ENCODE measurements around the gene GTF3A.
"Not testable (repeated sequence)": the region's sequence is repeated elsewhere in the genome, so short reads cannot be mapped to it uniquely, and the experiment has no call there.

The GTF3A gene

DNA sequence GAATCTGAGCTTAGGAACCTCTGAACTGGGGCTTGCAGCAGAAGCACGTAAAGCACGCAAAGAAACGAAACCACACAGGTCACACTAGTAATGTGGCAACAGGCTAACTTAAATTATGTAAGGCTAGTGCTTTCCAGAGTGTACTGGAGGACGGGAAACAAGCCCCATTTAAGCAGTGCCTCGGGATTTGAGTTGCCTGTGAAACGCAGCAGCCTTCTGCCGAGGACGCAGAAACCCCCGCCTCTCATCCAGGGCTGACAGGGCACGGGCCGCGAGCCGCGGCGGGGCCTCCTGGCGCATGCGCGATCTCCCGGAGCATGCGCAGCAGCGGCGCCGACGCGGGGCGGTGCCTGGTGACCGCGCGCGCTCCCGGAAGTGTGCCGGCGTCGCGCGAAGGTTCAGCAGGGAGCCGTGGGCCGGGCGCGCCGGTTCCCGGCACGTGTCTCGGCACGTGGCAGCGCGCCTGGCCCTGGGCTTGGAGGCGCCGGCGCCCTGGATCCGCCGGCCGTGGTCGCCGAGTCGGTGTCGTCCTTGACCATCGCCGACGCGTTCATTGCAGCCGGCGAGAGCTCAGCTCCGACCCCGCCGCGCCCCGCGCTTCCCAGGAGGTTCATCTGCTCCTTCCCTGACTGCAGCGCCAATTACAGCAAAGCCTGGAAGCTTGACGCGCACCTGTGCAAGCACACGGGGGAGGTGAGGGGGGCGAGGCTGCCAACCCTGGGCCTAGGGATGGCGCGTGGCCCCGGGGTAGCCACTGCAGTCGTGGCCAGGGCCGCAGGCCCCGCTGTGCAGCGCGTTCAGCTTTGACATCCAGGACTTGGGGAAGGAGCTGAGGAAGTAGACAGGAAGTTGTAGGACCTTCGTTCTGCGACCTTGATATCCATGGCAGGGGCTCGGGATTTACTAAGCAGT lies at the start of gene GTF3A:
TSS of gene GTF3A (plus strand) at position 374 of the 912 bp plus-strand sequence.
- in situ Hi-C loops (cut with MboI; ENCODE audit: low sequenced_read_pairs) = no loop called here

DNA sequence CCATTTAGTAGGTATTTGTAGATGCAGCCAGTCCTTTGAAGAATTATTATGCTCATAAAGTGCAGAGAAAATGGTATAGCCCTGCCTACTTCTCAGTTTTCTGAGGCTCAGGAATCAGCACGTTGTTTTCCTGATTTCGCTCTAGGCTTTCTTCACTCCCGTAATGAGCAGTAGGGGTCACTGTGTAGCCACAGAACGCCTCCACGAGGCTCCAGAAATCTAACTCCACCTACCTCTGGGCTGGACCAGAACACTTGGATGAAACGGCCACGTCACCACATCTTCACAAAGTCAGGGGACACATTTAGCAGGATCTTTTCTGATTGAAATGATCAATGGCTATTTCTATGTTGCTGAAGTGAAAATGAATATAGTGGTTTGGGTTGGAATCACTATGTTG lies 49.8 kb upstream of the GTF3A start:
- in situ Hi-C loops (cut with MboI; ENCODE audit: low sequenced_read_pairs) = loop anchor here (10.0 to 25.0 kb wide), 2 partner anchors 450 to 588 kb away; partner anchors contain the start of gene CDX2

DNA sequence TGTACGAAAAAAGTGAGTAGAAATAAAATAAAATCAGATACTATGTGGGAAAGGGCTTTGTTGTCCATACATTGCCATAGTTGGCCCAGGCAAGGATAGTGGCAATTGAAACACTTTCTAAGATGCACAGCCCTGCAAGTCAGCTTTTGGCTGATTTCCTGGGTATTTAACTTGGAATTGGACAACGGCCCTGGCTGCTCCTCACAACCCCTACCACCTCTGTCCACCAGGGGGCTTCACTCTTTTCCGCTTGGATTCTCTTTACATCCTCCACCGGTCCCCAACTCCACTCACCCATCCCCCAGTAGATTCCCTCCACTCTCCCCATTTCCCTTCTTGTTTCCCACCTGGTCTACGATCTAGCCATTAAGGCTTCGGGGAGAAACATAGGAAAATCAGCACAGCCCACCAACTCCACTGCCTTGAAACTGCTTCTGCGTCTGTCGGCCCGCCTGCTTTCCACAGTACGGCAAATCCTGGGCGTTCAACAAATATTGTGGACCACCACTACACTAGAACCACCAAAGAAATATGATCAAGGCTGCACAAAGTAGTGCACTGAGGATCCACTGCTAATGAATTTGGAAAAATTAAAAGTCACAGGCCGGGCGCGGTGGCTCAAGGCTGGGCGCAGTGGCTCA lies 48.6 kb upstream of the GTF3A start:
- in situ Hi-C loops (cut with MboI; ENCODE audit: low sequenced_read_pairs) = loop anchor here (10.0 to 25.0 kb wide), 2 partner anchors 449 to 586 kb away; partner anchors contain the start of gene CDX2

DNA sequence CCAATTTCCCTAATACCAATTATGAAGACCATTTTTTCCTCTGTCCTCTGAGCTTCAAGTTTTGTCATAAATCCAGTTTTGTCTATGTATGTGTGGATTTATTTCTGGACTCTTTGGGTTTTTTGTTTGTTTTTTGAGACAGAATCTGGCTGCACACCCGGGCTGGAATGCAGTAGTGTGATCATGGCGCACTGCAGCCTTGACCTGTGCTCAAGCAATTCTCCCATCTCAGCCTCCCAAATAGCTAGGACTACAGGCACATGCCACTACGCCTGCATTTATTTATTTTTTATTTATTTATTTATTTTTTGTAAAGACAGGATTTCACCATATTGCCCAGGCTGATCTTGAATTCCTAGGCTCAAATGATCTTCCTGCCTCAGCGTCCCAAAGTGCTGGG lies 45.3 kb upstream of the GTF3A start:
- in situ Hi-C loops (cut with MboI; ENCODE audit: low sequenced_read_pairs) = loop anchor here (10.0 to 25.0 kb wide), 2 partner anchors 446 to 583 kb away; partner anchors contain the start of gene CDX2

DNA sequence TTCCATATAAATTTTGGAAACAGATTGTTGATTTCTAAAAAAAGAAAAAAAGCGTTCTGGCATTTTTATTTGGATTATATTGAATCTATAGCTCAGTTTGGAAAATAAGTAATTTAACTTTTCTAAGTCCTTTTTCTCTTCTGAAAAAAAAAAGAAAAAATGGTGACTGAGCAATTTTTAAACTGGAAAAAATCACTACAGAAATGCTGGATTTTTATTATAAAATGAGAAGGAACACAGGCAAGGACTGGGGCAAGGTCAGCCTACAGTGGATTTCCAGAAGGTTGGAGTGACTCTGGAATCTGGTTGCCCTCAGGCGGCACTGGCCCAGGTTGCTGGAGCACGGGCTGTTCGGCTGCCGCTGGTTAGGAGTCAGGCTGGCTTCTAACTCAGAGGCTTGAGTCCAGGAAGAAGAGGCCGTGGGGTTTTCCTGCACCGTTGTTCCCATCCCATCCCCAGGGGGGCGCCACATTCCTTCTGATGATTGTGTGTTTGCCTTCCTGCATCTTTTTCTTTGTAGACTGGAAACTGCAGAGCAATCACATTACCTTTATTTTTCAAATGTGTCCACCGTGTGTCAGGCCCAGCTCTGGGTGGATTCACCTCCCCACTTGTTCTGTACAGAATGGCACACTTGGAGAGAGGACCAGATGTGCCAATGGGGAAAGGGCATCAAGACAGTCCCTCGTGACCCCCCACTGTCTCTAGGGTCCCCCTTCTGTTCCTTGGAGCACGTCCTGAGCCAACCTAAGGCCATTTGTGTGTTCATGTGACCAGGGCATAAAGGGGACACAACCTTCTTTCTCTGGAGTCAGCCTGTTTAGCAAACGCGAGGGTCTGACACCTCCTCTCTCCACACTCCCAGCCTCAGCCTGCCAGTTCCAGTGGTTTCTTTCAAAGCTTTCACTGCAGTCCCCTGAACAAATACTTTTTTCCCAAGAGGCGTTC lies 44.5 kb upstream of the GTF3A start:
- in situ Hi-C loops (cut with MboI; ENCODE audit: low sequenced_read_pairs) = loop anchor here (10.0 to 25.0 kb wide), 2 partner anchors 445 to 582 kb away; partner anchors contain the start of gene CDX2

DNA sequence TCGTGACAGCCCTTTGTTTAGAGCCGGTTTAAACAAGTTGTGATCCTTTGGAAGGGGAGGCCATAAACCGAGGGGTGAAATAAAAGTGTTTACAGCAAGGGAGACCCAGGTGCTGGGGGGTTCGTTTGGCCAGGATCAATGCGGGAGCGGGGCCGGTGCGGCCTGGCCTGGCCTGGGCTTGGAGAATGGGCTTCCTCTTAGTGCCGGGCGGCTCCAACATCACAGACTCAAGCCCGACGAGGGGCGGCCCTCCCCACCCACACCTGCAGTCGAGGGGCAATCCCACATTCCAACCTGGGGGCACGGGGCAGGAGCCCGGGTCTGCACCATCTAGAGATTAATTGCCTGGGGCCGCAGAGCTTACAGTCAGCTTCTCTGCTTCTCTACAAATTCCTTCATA lies 42.8 kb upstream of the GTF3A start:
- in situ Hi-C loops (cut with MboI; ENCODE audit: low sequenced_read_pairs) = loop anchor here (25.0 kb wide), 1 partner anchor 581 kb away; the partner anchor contains the start of gene CDX2

DNA sequence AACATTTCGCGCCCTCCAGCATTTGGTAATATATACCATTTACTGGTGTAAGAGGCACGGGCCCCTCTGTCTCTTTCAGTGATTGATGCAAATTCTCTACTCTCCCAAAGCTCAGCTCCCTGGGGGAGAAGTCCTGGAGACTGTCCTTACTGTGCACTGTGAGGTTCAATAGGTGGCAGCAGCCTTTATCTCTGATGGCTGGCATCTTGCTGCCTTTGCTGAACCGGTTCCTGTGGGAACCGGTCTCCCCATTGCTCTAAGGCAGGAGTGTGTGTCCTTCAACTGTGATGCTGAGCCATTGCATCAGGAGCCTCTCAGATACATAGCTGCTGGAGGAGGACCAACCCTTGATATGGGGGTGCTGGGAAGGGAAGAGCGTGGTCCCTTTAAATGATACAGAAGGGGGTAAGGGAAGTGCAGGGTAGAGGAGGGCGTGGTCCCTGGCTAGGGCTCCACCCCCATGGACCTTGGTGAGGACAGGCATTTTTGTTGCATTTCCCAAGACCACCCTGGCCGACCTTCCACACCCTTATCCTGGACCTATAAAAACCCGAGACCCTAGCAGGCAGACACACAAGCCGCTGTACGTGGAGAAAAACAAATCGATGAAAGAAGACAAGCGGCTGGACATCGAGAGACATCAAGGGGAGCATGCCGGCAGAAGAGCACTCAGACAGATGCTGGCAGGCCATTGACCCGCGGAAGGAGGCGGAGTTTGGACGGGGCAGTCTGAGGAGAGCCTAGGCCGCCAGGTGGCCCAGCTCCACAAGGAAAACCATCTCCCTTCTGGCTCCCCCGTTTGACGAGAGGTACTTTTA lies 41.1 kb upstream of the GTF3A start:
- in situ Hi-C loops (cut with MboI; ENCODE audit: low sequenced_read_pairs) = loop anchor here (25.0 kb wide), 1 partner anchor 579 kb away; the partner anchor contains the start of gene CDX2

DNA sequence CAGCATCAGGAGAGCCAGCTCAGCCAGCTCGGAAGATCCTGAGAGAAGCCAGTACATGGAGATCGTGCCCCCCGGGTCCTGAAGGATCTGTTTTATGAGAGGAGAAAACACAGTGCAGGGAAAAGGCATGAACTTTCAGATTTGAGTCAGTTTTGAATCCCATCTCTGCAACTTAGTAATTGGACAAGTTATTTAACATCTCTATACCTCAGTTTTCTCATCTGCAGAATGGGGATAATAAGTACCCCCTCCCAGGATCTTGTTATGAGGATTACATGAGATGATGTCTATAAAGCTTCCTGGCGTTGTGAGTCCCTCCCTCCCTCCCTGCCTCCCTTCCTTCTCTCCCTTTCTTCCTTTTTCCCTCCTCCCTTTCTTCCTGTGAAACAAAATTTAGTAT lies 40.1 kb upstream of the GTF3A start:
- in situ Hi-C loops (cut with MboI; ENCODE audit: low sequenced_read_pairs) = loop anchor here (25.0 kb wide), 1 partner anchor 578 kb away; the partner anchor contains the start of gene CDX2

DNA sequence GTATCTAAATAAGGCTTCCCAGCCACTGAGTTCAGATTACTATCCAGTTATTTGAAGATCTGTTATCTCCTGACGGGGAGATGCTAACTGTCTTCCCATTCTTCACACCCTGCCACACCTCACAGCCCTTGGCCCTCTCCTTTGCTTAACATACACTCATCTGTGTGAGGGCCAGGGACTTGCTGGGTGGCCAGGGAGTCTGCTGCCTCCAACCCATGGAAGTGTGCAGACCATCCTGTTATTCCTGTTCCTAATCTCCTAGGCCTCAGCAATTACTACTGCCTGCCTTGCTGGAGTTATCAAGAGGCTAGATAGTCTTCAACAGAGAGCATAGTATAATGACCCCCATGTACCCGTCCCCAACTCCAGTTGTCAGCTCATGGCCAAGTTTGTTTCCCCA lies 36.2 kb upstream of the GTF3A start:
- in situ Hi-C loops (cut with MboI; ENCODE audit: low sequenced_read_pairs) = loop anchor here (25.0 kb wide), 1 partner anchor 574 kb away; the partner anchor contains the start of gene CDX2

DNA sequence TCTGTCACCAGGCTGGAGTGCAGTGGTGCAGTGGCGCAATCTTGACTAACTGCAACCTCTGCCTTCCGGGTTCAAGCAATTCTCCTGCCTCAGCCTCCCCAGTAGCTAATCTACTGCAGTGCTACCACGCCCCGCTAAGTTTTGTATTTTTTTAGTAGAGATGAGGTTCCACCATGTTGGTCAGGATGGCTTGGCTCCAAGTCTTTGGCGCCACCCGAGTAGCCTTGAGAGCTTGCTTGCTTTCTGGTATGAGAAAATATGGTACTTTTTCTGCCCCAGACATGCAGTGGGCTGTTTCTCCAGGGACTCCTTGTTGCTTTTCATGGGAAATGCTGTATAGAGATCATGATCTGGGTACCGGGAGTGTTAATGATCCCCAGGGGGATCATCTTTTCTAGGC lies 34.5 kb upstream of the GTF3A start:
- in situ Hi-C loops (cut with MboI; ENCODE audit: low sequenced_read_pairs) = loop anchor here (25.0 kb wide), 1 partner anchor 572 kb away; the partner anchor contains the start of gene CDX2

DNA sequence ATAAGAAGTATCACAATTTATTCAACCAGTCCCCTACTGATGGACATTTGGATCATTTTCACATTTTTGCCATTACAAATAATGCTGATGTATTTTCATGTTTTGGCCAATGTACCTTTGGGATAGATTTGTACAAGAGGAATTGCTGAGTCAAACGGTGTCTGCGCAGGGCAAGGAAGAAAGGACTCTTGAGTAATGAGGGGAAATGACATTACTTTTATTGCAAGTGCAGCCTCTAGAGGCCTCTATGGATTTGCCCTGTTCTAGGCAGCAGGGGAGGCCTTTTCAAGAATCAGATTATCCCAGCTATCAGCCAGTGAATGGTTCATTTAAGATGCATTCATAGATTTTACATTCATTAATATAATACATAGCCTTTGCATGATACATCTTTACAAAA lies 32.9 kb upstream of the GTF3A start:
- in situ Hi-C loops (cut with MboI; ENCODE audit: low sequenced_read_pairs) = loop anchor here (25.0 kb wide), 1 partner anchor 571 kb away; the partner anchor contains the start of gene CDX2

DNA sequence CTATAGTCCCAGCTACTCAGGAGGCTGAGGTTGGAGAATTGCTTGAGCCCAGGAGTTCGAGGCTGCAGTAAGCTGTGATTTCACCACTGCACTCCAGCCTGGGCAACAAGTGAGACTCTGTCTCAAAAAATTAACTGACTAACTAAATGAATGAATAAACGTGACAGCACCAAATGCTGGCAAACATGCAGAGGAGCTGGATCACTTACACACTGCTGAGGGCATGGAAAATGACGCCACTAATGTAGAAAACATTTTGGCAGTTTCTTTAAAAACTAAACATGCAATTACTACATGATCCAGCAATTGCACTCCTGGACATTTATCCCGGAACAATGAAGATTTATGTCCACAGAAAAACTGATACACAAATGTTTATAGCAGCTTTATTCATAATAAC lies 31.3 kb upstream of the GTF3A start:
- in situ Hi-C loops (cut with MboI; ENCODE audit: low sequenced_read_pairs) = loop anchor here (25.0 kb wide), 1 partner anchor 569 kb away; the partner anchor contains the start of gene CDX2

DNA sequence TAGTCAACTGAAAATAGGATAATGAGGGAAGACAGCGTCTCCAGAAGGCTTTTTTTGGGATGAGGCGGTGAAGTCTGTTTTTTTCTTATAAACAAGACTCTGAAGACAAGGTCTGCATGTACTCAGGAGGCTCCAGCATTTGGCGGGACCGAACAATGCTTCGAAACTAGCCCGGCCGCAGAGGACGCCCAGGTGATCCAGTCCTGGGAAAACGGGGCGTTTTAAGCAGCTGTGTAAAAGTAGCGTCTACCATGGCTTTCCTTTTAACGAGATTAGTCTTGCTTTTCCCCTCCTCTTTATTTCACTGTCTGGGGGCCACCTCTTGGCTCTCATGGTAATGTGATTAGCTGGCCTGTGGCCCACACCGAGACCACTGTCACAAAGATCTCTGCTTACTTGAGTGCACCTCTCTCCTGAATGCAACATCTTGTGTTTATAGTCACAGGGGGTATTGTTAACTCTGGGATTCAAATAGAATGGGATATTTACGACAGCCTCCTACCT lies 29.4 kb upstream of the GTF3A start:
- in situ Hi-C loops (cut with MboI; ENCODE audit: low sequenced_read_pairs) = loop anchor here (25.0 kb wide), 1 partner anchor 567 kb away; the partner anchor contains the start of gene CDX2

DNA sequence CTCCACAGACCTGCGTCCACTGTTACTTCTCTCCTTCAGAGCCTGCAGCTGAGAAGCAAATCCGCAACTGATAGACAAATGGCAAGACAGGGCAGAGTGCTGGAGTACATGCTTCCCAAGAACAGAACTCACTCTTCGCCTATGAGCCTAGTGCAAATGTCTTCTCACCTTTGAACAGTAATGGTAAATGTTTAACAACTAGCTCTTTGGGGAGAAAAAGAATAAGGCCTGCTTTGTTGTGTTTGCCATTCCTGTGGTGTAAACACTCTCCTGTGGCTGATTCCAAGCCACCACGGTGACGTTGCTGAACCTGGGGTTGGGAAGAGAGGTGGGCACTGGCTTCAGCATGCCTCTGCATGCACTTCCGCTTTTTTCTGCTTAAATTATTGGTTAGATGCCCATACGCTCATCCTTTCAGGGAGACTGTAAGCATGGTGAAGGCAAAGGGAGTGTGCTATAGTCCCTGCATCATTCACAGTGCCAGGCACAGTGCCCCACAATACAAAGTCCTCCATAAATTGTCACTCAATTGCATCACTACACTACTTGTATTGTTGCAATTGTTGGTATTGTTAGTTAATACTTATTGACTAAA lies 28.1 kb upstream of the GTF3A start:
- in situ Hi-C loops (cut with MboI; ENCODE audit: low sequenced_read_pairs) = loop anchor here (25.0 kb wide), 1 partner anchor 566 kb away; the partner anchor contains the start of gene CDX2

DNA sequence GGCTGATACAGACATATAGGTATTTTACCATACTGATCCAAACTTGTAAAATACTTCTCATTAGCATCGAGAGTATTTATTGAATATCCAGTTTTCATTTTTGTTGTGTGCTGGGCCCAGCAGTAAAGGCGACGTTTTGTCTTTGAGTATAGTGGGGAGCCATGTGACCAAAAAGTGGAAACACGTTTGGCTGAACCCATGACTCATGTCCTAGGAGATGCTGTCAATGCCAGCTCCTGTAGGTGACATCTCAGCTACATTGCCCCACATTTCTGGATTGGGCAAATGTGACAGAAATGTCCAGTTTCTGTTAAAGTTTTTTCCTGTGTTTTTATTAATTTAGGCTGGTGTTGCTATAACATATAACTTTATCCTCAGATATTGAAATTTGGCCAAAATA lies 26.1 kb upstream of the GTF3A start:
- in situ Hi-C loops (cut with MboI; ENCODE audit: low sequenced_read_pairs) = loop anchor here (25.0 kb wide), 1 partner anchor 564 kb away; the partner anchor contains the start of gene CDX2

DNA sequence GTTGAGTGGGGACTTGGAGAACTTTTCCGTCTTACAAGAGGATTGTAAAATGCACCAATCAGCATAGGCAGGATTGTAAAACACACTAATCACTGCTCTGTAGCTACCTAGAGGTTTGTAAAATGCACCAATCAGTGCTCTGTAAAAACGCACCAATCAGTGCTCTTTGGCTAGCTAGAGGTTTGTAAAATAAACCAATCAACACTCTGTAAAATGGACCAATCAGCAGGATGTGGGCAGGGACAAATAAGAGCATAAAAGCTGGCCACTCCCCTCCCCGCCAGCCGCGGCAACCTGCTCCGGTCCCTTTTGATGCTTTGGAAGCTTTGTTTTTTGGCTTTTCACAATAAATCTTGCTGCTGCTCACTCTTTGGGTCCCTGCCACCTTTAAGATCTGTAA lies 24.0 kb upstream of the GTF3A start:
- in situ Hi-C loops (cut with MboI; ENCODE audit: low sequenced_read_pairs) = not testable (repeated sequence)

DNA sequence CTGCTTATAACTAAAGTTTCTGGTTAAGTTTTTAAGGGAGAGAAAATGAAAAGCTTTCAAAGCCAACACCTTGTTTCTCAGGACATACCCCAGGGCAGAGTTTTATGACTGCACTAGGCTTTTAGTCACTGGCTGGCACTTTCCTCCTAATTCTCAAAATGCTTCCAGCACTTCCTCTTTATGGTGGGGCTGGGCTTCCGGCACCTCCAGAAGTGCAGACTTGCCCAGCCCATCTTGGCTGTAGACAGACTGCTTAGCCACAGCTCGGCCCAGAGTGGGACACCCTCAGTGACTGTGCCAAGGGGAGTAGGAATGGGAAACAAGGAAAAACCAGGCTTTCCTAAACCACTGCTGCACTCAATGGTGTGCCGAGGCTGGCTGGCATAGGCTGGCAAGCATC lies 23.2 kb upstream of the GTF3A start:
- in situ Hi-C loops (cut with MboI; ENCODE audit: low sequenced_read_pairs) = no loop called here

DNA sequence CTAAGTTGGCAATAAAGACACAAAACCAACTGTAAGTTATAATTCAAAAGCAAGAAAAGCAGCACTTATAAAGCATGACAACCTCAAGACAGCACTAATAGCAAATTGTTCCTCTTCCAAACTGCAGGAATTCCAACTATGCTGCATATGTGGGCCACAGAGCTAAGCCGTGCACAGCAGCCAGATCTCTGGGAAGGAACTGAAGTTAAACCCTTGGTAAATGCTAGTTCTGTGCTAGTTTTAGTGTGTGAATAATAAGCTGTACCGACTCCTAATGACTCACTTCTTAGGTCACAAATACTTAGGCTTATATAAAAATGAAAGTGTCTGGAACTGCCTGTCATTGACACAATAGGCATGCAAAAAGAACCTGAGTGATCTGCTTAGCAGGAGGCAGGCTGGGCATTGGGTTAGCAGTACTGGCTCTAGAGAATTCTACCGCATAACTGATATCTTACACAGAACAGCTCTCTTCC lies 21.2 kb upstream of the GTF3A start:
- in situ Hi-C loops (cut with MboI; ENCODE audit: low sequenced_read_pairs) = no loop called here

Measured in HL-60/S4 (cell line).